ENCODE measurements around the gene ZNF397.

ZNF397 gene

GRCh38 chr18:35296060-35296459, 55.2 kb downstream of the ZNF397 start:
- DNase-seq (ENCODE audit: low spot score): no peak

GRCh38 chr18:35303610-35304009, 62.8 kb downstream of the ZNF397 start:
- DNase-seq (ENCODE audit: low spot score): no peak

GRCh38 chr18:35306588-35307250, 65.9 kb downstream of the ZNF397 start:
- DNase-seq (ENCODE audit: low spot score): no peak

Measured in kidney tubule cell (primary cell).